MM.1S (cell line): ENCODE results near the gene PRKRIP1.

ENCODE experiments used
- DNase-seq: peaks from one replicate; pipeline ENCODE4 v3.0.0-alpha.2; 2015
- H2AFZ ChIP-seq: fragments of 300-600 bp; sonication (generic); 2 replicates; pipeline ENCODE4 v1.6.0; 2016; ENCODE audit warnings: antibody characterized with exemption, low read length
- H3F3A ChIP-seq: fragments of 300-600 bp; sonication (generic); 2 replicates; pipeline ENCODE4 v1.6.1; 2016; ENCODE audit warnings: mild to moderate bottlenecking, antibody characterized with exemption, low read length, moderate library complexity, mixed read lengths; ENCODE audit not compliant: insufficient read depth
- H3K27ac ChIP-seq: fragments of 300-600 bp; sonication (generic); 2 replicates; pipeline ENCODE4 v1.5.1; 2016; ENCODE audit warnings: mild to moderate bottlenecking, low read length
- H3K27me3 ChIP-seq: fragments of 300-600 bp; sonication (generic); replicated peaks from 2 replicates; pipeline ENCODE4 v1.6.0; 2016; ENCODE audit warnings: low read length; ENCODE audit not compliant: insufficient read depth
- H3K36me3 ChIP-seq: fragments of 300-600 bp; sonication (generic); replicated peaks from 2 replicates; pipeline ENCODE4 v1.6.1; 2016; ENCODE audit warnings: mild to moderate bottlenecking, low read length, mixed read lengths; ENCODE audit not compliant: insufficient read depth
- H3K4me1 ChIP-seq: fragments of 300-600 bp; sonication (generic); 2 replicates; pipeline ENCODE4 v1.6.1; 2016; ENCODE audit warnings: low read length, mixed read lengths
- H3K4me2 ChIP-seq: fragments of 300-600 bp; sonication (generic); 2 replicates; pipeline ENCODE4 v1.6.0; 2016; ENCODE audit warnings: low read depth, low read length
- H3K4me3 ChIP-seq: fragments of 300-600 bp; sonication (generic); 2 replicates; pipeline ENCODE4 v1.5.1; 2016; ENCODE audit warnings: low read length, mixed read lengths
- H3K79me2 ChIP-seq: fragments of 300-600 bp; sonication (generic); 2 replicates; pipeline ENCODE4 v1.6.1; 2016; ENCODE audit warnings: mixed run types, low read length, mixed read lengths
- H3K9ac ChIP-seq: fragments of 300-600 bp; sonication (generic); 2 replicates; pipeline ENCODE4 v1.6.1; 2016; ENCODE audit warnings: low read length, mixed read lengths
- H3K9me2 ChIP-seq: fragments of 300-600 bp; sonication (generic); replicated peaks from 2 replicates; pipeline ENCODE4 v1.6.1; 2016; ENCODE audit warnings: mild to moderate bottlenecking, low read length, mixed read lengths; ENCODE audit not compliant: insufficient read depth
- H3K9me3 ChIP-seq: fragments of 300-600 bp; sonication (generic); replicated peaks from 2 replicates; pipeline ENCODE4 v1.6.1; 2016; ENCODE audit warnings: mild to moderate bottlenecking, low read length, mixed read lengths; ENCODE audit not compliant: insufficient read depth
- H4K20me1 ChIP-seq: fragments of 300-600 bp; sonication (generic); 2 replicates; pipeline ENCODE4 v1.6.1; 2016; ENCODE audit warnings: mild to moderate bottlenecking, low read length, moderate library complexity, mixed read lengths; ENCODE audit not compliant: insufficient read depth
- EZH2 ChIP-seq: fragments of 300-600 bp; sonication (generic); optimal IDR thresholded peaks from 2 replicates; pipeline ENCODE3; 2017; ENCODE audit warnings: low read depth, mild to moderate bottlenecking, antibody characterized with exemption, low read length, mixed read lengths
- EZH2phosphoT487 ChIP-seq: fragments of 300-600 bp; sonication (generic); IDR thresholded peaks from 2 replicates; pipeline ENCODE4 v1.6.1; 2018; ENCODE audit warnings: antibody characterized with exemption, low read length
- TF ChIP-seq, protein P1 (sequence below): fragments of 300-600 bp; sonication (generic); IDR thresholded peaks from 2 replicates; pipeline ENCODE4 v1.5.1; 2016; ENCODE audit warnings: antibody characterized with exemption, low read length, mixed read lengths

PRKRIP1 gene

DNA sequence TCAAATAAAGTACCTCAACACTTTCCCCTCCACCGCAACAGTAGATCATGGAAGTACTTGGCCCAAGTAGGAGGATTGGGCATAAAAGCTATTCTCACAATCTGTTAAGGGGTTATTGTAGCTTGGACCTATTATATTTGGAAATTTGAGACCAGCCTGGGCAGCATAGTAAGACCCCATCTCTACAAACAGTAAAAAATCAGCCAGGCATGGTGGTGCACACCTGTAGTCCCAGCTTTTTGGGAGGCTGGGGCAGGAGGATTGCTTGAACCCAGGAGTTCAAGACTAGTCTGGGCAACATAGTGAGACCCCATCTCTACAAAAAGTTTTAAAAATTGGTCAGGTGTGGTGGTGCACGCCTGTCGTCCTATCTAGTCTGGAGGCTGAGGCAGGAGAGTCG is 13.2 kb downstream of the PRKRIP1 start:
- Histone ChIP-seq H3K36me3 (peaks cover 14% of the 10 kb centered on the region; the same call in 1 of the 2 replicates), H3K27ac (no peak overlapping the region), H3K4me2 (no peak overlapping the region), H3K9me2 (no peaks in the 10 kb centered on the region), H3F3A (peaks cover 7% of the 10 kb centered on the region; the same call in 1 of the 2 replicates), H3K27me3 (no peaks in the 10 kb centered on the region), H3K4me1 (peaks cover 1% of the 10 kb centered on the region; the same call in 1 of the 2 replicates), H3K4me3 (no peak overlapping the region), H3K9me3 (no peaks in the 10 kb centered on the region), H3K9ac (no peak overlapping the region), H2AFZ (no peak overlapping the region), H4K20me1 (no peaks in the 10 kb centered on the region), H3K79me2 (peaks cover 75% of the 10 kb centered on the region)
- TF ChIP-seq, protein P1, sequence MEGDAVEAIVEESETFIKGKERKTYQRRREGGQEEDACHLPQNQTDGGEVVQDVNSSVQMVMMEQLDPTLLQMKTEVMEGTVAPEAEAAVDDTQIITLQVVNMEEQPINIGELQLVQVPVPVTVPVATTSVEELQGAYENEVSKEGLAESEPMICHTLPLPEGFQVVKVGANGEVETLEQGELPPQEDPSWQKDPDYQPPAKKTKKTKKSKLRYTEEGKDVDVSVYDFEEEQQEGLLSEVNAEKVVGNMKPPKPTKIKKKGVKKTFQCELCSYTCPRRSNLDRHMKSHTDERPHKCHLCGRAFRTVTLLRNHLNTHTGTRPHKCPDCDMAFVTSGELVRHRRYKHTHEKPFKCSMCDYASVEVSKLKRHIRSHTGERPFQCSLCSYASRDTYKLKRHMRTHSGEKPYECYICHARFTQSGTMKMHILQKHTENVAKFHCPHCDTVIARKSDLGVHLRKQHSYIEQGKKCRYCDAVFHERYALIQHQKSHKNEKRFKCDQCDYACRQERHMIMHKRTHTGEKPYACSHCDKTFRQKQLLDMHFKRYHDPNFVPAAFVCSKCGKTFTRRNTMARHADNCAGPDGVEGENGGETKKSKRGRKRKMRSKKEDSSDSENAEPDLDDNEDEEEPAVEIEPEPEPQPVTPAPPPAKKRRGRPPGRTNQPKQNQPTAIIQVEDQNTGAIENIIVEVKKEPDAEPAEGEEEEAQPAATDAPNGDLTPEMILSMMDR, result no peak
- TF ChIP-seq EZH2 (no peak), EZH2phosphoT487 (no peak)
- DNase-seq, result no peak

DNA sequence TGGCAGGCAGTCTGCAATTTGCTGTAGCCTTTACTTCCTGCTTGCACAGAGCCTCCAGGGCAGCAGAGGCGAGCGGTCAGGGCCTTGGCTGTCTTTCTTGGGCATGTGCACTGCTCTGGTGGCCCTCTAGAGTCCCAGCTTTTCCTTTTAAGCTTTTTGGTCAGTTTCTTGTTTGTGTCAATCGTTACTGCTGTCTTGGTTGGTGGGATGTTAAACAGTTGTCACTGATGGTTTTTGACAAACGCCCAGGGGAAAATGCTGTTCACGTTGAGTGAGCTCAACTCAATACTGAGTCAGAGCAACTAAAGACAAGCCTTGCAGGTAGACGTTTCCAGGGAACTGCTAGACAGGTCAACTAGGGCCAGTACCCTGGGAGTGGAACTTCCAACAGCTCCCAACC is 14.0 kb downstream of the PRKRIP1 start:
- H3K4me1 ChIP-seq, result no peaks in the 10 kb centered on the region
- peaks cover 74% of the 10 kb centered on the region for H3K79me2 ChIP-seq
- no peak overlapping the region for H3K9ac ChIP-seq
- H3F3A ChIP-seq, result peaks cover 5% of the 10 kb centered on the region; the same call in 1 of the 2 replicates
- H3K27ac ChIP-seq, result no peak overlapping the region
- no peak overlapping the region for H3K4me2 ChIP-seq
- TF ChIP-seq, protein P1, result no peak
- no peak for TF ChIP-seq EZH2phosphoT487
- TF ChIP-seq EZH2, result no peak
- no peak overlapping the region for H2AFZ ChIP-seq
- H3K36me3 ChIP-seq, result peaks cover 13% of the 10 kb centered on the region; the same call in 1 of the 2 replicates
- no peaks in the 10 kb centered on the region for H3K9me3 ChIP-seq
- DNase-seq, result no peak
- no peaks in the 10 kb centered on the region for H3K9me2 ChIP-seq
- no peak overlapping the region for H3K4me3 ChIP-seq
- H4K20me1 ChIP-seq, result no peaks in the 10 kb centered on the region
- no peaks in the 10 kb centered on the region for H3K27me3 ChIP-seq

DNA sequence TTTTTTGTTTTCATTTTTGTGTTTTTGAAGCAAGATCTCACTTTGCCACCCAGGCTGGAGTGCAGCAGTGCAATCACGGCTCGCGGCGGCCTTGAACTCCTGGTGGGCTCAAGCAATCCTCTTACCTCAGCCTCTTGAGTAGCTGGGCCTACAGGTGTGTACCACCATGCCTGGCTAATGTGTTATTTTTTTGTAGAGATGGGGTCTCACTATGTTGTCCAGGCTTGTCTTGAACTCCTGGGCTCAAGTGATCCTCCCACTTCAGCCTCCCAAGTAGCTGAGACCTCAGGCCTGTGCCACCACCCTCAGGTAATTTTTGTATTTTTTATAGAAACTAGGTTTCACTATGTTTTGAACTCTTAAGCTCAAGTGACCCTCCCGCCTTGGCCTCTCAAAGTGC is 14.8 kb downstream of the PRKRIP1 start:
- Histone ChIP-seq H3K27ac (no peak overlapping the region), H3K9me2 (no peaks in the 10 kb centered on the region), H3K4me2 (no peak overlapping the region), H3K9ac (no peak overlapping the region), H3K79me2 (peaks cover 72% of the 10 kb centered on the region), H3K27me3 (no peaks in the 10 kb centered on the region), H3K4me3 (no peak overlapping the region), H2AFZ (no peak overlapping the region), H4K20me1 (no peaks in the 10 kb centered on the region), H3K4me1 (no peaks in the 10 kb centered on the region), H3K9me3 (no peaks in the 10 kb centered on the region), H3F3A (peaks cover 5% of the 10 kb centered on the region; the same call in 1 of the 2 replicates), H3K36me3 (peaks cover 6% of the 10 kb centered on the region; the same call in 1 of the 2 replicates)
- no peak for DNase-seq
- TF ChIP-seq EZH2phosphoT487 (no peak), EZH2 (no peak)
- TF ChIP-seq, protein P1, result no peak
